ENCODE results near the gene RELA.

- TF ChIP-seq HNRNPH1 (optimal IDR thresholded peaks at IDR 0.05; ENCODE audit: low read depth, low read length): no peak
- TF ChIP-seq XRCC5 (optimal IDR thresholded peaks at IDR 0.05; ENCODE audit: low read length): no peak
- TF ChIP-seq KDM1A (CRISPR knock-in tag; IDR thresholded peaks at IDR 0.05): no peak
- TF ChIP-seq EZH2 (conservative IDR thresholded peaks at IDR 0.05; ENCODE audit: low read depth, low read length): no peak
- TF ChIP-seq BHLHE40 (IDR thresholded peaks at IDR 0.05; ENCODE audit: low read length): no peak
- no peak for TF ChIP-seq KAT8 (CRISPR knock-in tag; IDR thresholded peaks at IDR 0.05)
- no peak for TF ChIP-seq ZFP1 (CRISPR knock-in tag; IDR thresholded peaks at IDR 0.05)
- TF ChIP-seq ZNF3 (CRISPR knock-in tag; IDR thresholded peaks at IDR 0.05): no peak
- no peak for TF ChIP-seq PHB2 (IDR thresholded peaks at IDR 0.05; ENCODE audit: partially characterized antibody)
- TF ChIP-seq POLR2AphosphoS2 (IDR thresholded peaks at IDR 0.05; ENCODE audit: low read depth, low read length): no peak
- TF ChIP-seq ETS1 (CRISPR knock-in tag; IDR thresholded peaks at IDR 0.05): no peak
- no peak for TF ChIP-seq ETV5 (CRISPR knock-in tag; IDR thresholded peaks at IDR 0.05; ENCODE audit: borderline replicate concordance)
- TF ChIP-seq ERF (CRISPR knock-in tag; IDR thresholded peaks at IDR 0.05): no peak
- TF ChIP-seq POLR2A (IDR thresholded peaks at IDR 0.05; ENCODE audit: insufficient read depth in 1 of 2, low read depth in 2 of 2, low read length in 2 of 2): no peak; a peak in 1 of 4 replicates
These were observed 10.9 kb downstream of the RELA start for GRCh38 chr11:65651589-65652510.

Data from HepG2 (cell line).